ENCODE results near the gene DDX52.
"Not testable (repeated sequence)": the region's sequence is repeated elsewhere in the genome, so short reads cannot be mapped to it uniquely, and the experiment has no call there.

DDX52 gene, protein sequence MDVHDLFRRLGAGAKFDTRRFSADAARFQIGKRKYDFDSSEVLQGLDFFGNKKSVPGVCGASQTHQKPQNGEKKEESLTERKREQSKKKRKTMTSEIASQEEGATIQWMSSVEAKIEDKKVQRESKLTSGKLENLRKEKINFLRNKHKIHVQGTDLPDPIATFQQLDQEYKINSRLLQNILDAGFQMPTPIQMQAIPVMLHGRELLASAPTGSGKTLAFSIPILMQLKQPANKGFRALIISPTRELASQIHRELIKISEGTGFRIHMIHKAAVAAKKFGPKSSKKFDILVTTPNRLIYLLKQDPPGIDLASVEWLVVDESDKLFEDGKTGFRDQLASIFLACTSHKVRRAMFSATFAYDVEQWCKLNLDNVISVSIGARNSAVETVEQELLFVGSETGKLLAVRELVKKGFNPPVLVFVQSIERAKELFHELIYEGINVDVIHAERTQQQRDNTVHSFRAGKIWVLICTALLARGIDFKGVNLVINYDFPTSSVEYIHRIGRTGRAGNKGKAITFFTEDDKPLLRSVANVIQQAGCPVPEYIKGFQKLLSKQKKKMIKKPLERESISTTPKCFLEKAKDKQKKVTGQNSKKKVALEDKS

DNA sequence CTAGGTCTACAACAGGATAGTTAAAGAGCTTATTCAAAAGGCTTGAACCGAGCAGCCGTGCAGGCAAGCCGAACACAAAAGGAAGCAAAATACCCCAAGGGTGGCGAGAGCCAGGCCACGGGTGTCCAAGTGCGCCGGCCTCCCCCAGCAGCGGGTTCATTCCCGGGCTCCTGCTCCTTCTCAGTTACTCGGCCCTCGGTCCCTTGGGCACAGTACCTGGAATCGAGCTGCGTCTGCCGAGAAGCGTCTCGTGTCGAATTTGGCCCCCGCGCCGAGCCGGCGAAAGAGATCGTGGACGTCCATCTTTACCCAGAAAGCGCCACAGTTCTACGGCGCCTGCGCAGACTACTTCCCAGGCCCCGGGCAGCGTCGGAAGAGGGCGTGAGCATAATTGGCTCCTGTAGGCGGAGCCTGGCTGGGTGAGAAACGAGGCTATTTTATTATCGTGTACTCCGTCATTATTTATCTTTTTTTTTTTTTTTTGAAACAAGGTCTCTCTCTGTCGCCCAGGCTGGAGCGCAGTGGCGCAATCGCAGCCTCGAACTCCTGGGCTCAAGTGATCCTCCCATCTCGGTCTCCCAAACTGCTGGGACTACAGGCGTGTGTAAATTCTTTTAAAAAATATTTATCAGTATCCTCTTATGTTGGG is at the start of gene DDX52:
TSS of gene DDX52 (minus strand) at position 329 of the 649 bp plus-strand sequence. CDS start at position 303, 26 bp downstream.
- peak; percentile 92 for DNase-seq

DNA sequence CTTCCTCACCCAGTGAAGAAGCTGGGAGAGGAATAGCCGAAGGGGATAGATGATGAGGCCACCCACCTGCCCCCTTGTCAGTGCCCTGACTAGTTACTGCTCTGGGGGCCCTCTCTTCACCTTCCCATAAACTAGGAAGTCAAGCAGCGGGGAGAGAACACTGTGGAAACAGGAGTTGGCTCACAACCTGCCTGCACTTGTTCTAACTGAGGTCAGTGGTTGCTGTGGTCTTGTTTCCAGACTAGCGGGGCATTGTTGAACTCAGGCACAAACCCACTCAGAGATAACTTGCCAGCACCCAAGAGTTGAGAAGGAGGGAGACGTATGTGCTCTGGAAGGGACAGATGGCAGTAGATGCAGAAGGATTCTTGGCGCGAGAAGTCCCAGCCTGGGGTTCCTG is 48.6 kb upstream of the DDX52 start:
- no peak for DNase-seq

DNA sequence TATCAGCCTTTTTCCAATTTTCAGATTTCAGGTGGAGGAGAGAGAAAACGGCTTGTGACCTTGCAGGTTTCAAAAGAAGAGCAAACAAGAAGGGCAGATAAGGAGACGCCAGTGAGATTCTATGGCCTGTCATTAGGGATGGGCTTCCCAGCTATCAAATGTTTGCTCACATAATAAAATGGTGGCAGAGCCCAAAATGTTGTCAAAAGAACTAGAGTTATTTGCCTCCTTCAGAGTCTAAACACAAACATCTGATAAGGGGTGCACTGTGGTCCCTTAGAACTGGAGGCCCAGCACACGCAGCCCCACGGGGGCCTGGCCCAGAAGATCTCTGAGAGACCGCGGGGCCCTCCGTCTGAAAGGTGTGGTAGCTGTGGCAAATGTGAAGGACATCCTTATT is 46.1 kb upstream of the DDX52 start:
- no peak for DNase-seq

DNA sequence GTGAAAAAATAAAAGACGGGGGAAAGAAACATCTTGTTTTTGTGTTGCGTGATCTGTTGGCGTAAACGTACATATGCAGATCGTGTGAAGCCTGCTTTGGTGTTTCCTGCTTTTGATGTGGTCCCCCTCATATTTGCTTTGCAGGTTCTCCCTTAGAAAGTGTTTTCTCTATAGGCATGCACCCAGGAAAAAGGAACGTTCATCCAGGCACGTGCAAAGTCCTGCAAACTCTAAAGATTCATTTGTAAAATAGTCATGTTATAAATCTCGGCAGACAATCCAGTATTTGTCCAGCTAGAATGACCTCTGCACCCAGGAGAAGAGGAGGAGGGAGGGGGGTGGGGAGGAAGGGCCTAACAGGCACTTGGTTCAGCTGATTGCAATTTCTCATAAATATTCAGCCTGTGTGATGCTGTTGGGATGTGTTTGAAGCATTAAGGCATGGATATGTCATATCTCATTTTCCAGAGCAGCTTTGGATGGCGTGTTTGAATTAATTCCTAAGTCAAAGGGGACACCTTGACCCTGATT is 40.3 kb upstream of the DDX52 start:
- DNase-seq = no peak

DNA sequence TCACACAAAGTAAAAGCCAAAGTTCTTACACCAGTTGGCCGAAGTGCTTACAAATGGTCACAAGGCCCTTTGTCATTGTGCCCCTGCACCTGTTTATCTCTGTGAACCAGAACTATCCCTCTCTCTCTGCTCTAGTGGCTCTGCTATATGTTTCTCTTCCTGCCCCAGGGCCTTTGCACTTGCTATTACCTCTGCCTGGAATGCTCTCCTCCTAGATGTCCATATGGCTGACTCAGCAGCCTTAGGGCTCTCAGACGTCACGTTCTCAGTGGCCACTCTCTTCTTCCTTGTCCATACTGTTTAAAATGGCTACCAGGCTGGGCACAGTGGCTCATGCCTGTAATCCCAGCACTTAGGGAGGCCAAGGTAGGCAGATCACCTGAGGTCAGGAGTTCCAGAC is 38.8 kb upstream of the DDX52 start:
- DNase-seq = no peak

DNA sequence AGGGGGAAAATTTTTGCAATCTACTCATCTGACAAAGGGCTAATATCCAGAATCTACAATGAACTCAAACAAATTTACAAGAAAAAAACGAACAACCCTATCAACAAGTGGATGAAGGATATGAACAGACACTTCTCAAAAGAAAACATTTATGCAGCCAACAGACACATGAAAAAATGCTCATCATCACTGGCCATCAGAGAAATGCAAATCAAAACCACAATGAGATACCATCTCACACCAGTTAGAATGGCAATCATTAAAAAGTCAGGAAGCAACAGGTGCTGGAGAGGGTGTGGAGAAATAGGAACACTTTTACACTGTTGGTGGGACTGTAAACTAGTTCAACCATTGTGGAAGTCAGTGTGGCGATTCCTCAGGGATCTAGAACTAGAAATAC is 36.7 kb upstream of the DDX52 start:
- not testable (repeated sequence) for DNase-seq

DNA sequence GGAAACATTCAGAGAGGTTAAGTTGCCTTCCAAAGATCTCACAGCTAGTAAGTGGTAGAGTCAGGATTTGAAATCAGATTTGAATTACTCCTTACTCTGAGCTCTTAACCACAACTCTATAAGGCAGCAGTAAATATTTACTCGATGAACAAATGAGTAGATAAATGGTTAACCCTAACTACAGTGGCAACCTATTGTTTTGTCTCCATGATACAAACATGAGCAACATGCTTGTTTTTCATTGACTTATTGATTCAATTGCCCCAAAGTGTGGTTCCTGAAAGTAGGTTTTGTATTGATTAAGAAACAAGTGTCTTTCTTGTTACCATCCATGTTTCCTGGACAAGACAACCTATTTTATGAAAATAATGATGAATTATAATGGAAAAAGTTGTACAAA is 34.8 kb upstream of the DDX52 start:
- DNase-seq = no peak

DNA sequence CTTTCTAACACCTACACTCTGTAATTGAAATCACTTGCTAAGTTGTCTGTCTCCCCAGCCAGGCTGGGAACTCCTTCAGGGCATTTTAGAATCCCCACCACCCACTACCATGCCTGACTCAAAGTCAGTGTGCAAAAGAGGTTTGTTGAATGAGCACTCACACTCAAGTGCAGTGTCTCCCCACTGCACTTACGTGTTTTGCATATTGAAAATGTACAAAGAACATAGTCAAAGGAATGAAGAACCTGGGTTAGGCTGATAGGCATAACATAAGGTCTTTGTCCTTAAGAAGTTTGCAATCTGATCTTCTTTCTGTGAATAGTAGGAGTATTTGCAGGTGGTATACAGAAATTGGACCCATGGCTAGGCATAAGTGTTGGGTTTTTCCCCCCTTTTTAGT is 33.8 kb upstream of the DDX52 start:
- no peak for DNase-seq

DNA sequence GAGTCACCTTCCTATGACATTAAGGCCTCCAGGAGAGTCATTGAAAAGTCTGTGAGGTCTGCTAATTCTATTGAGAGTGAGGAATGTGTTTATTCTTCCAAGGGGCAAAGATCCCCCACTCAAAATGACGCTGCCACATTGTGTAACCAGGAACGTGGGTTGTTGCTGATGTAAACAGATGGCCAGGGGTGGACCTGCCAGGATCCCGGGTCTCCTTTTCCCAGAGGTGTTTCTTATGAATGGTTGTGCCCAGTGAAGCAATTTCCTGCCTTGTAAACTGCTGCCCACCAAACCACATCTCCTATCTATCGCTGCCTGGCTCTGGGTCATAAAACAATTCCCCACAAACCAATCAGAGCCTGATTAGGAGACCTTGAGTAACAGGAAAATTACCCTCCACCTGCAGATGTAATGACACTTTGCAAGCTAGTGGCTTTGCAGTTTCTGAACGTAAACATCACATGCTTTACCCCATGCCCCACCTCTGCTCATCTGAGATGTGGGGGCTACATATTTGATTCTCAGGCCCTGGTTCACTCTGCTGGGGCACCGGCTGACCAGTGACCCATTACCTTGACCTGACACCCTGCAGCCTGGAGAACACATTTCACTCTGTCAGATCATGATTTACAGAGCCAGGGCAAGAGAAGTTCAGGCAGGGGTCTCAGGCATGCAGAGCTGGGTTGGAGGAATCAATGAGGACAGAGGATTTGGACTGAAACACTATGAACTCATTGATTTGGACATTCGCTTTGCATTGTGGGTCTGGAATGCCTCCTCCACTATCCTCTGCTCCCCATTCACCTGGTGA is 33.1 kb upstream of the DDX52 start:
- no peak for DNase-seq

DNA sequence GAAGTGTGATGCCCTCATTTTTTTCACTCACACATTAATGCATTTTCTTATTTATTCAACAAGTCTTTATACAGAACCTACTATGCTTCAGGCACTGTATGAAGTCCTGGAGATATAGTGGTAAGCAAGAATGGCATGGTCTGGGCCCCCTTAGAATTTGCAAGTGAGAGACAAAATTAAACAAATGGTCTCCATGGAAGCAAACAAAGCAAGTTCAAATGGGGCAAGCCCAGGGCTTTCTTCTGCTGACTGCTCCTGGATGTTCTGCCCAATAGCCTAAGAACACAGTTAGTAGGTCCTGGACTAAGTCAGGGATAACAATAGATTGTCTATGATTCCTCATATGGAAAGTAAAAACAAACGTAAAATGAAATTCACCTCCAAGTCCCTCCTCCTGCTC is 31.3 kb upstream of the DDX52 start:
- no peak for DNase-seq

DNA sequence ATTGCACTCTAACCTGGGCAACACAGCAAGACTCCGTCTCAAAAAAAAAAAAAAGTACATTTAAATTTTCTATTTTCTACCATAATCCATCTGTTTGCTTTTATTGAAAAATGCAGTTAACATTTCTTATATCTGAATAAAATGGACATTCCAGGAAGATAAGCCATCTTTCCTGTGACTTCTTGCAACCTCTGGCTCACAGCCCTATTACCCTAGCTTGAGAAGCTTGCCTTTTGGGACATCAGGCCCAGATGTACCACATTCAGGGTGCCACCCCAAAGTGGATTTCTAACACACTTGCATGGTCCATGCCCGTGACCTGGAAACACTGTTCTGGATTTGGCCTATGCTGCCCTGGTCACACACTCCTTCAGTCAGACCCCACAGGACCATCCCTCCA is 30.1 kb upstream of the DDX52 start:
- no peak for DNase-seq

DNA sequence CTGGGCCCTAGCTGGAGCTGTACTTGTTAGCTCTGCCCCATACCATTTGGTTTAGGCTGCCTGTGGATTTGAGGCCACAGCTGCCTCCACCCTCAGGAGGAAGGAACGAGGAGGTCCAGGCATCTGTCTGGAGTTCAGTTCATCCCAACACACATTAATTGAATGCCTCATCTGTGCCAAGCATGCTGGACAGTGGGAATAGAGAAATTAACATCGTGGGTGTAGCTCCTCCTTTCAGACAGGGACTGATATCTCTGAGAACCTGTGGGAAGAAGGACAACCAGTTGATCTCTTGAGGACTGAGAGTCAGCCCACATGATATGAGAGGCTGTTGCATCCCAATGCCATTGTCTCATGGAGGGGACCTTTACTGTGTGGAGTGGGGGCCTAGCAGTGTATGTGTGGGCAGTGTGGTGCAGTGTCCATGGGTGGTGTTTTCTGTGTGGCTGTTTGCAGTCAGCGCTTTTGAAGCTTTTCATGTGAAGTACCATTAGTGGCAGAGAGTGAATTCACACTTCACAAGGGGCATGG is 29.4 kb upstream of the DDX52 start:
- DNase-seq = no peak

DNA sequence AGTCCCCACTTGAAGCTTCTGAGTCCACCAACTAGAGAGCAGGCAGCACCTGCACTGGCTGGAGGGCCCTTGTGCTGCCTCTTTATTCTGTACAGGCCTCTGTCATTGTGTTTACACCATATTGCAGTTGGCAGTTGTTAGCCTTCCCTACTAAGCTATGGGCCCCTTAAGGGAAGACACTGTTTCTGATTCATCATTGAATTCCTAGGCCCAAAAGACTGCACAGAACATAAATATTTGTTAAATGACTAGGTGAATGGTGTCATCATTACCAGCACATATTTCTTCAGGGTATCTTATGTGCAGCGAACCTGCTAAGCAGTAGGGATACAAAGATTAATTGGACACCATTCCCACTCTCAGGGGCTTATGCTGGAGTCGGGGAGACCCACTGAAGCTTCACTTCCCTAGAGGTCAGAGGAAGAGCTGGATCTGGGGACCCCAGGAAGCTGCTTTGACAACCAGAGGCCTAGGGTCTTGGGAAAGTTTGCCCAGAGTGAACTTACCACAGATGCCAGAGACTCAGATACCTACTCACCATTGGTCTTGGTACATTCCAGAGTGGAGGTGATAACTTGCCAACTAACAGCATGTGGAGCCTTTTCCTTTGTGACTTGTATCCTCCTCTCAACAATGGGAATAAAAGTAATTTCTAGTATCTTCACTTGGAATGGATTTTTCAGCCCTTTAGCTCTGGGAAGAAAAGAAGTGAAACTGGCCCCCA is 28.7 kb upstream of the DDX52 start:
- peak; percentile 92 for DNase-seq

DNA sequence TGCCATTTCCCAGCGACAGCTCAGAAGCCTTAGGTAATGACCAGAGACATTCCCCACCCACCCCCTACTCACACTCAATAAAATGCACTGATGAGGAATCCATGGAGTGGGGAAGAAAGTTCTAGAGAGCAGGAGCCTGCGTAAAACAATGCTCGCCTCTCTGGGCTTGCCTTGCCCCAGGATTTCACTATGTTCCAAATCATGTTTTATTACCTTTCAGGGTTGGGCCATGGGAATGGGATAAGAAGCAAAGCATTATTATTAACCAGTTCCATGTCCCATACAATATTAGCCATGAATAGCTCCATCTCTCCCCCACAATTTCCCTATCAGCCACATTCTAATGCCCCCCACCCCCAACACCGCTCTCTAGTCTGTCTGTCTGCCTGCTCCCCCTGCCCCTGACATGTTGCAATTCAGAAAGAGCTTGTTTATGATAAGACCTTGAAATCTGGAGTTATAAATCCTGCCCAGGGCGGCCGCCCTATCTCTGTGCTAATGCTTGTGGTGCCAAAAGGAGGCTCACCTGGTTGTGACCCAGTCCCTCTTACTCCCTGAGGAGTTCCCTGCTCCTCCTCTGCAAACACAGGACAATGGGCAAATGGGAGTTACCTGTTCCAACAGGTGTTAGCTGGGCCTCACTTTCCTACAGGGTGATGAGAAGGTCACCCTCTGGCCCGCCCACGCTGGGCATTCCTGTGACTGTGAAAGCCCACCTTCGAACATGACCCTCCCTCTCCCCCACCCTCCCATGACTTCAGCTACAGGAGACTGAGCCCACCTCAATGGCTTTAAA is 28.0 kb upstream of the DDX52 start:
- DNase-seq = peak; percentile 92

DNA sequence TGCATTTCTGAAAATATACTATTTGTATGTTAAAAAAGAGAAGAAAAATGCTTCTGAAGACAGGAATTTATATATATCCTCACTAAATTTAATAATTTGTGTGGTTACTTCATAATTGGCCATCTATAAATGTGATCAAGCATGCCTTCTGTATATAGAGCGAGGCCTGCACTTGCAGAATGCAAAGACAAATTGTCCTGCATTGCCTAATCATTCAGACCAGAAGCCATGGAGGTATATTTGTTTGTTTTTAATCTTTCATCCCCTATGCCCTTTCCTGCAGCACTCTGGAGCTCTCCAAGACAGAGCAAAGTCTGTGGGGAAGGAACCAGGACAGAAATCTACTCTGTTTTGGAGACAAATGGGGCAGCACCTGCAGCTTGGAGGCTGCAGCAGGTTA is 23.8 kb upstream of the DDX52 start:
- DNase-seq = no peak

DNA sequence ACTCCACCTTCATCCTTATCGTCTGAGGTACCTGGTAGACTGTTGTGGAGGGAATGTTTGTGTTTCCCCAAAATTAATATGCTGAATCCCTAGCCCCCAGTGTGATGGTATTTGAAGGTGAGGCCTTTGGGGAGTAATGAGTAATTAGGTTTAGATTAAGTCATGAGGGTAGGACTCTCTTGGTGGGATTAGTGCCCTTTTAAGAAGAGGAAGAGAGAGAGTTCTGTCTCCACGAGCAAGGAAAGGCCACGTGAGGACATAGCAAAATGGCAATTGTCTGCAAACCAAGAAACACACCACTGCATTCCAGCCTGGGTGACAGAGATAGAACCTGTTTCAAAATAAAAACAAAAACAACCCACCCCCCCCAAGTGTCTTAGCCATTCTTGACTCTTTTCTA is 21.0 kb upstream of the DDX52 start:
- no peak for DNase-seq

DNA sequence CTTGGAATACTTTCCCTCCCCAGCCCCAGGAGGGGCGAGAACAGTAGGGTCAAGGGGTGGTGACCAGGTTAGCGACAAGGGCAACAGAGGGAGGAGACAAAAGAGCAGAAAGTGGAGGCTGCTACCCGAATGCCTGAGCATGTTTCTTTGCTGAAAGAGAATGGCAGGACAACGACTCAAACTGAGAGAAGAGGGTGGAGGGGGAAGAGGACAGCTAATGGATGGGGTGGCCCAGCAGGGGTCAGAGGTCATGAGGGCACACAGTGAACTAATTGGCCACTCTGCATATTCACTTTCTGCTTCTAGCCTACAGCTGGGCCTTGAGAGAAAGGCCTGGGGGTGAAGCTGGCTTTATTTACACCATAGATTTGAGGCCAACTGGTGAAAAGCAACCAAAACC is 19.1 kb upstream of the DDX52 start:
- DNase-seq = no peak

DNA sequence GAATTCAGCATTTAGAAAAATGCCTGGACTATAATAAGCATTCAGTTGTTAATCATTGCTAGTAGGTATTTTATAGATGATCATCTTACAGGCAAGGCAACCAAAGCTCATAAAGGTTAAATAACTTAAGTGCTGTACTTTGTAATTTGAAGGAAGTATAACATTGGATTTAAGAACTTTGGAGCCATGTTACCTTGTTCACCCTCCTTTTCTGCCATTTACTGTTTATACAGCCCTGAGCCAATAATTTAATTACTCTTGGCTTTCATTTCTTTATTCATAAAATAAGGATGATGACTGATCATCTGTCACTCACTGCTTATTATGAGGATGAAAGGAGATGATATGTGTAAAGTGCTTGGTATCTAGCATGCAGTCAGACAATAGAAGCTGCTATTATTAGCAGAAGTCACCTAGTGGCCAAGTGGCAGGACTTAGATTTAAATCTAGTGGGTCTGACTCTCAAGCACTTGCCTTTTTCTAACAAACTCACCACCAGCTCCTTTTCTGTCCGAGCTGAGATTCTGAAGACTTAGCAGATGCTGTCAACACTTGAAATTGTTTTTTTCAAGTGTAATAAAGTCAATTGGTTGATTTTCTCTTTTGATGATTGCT is 18.3 kb upstream of the DDX52 start:
- no peak for DNase-seq

DNA sequence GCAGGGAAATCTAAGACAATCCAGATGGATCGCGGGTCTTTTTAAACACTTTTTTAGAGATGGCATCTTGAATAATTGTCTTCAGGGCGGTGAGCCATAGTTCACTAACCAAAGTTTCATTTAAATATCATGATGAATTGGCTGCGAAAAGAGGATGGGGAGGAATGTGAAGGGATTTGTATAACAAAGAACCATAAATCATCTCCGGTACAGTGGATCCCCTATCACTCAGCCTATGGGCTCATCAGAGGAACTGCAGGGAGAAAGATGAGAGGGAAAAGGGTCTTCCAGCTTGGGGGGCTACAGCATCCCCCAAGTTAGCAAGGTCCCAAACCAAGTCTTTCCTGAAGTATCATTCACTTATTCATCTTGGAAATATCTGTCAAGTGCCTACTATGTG is 16.7 kb upstream of the DDX52 start:
- DNase-seq = no peak

DNA sequence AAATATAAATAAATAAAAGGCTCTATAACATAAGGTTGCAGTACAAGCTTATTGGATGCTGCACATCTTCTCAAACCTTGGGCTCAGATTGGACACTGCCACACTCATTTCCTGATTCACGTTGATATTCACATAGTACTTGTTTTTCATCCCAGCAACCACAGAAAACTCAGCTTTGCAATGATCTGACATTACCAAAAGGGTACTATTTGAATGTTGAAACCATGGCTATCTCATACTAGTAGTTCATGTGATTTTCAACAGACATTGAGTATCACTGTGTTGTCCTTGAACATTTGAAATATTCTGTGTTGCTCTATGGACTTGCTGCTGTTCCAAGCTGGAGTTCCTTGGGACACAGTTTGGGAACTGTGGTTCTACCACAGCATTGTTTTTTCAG is 14.0 kb upstream of the DDX52 start:
- no peak for DNase-seq

DNA sequence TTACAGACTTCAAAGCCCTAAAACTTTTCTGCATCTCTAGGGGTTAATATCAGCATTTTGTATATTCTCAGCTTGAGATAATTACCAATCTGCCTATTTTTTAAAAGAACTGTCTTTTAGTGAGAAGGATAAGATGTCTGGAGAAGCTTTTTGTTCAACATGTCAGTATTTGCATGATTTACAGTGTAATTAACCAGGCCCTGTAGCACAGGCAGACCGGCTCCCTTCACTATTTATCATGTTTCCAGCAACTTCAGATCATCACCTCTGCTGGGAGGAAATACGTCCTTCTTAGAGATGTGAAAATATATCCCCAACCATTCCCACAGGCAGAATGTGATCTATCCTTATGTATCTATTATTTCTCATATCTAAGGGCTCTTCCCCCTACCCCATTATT is 8.6 kb upstream of the DDX52 start:
- no peak for DNase-seq
